GM12892 (cell line): ENCODE results near the gene TUBB2A.

Experiments used
- POLR2A ChIP-seq: IDR thresholded peaks from 2 replicates; pipeline ENCODE4 v1.6.1; 2011; ENCODE audit warnings: low read depth, low read length, control low read depth
- TAF1 ChIP-seq: IDR thresholded peaks from 2 replicates; pipeline ENCODE4 v1.6.1; 2011; ENCODE audit warnings: low read depth, mild to moderate bottlenecking, control low read depth, low read length, borderline replicate concordance

- TF ChIP-seq POLR2A (no peak), TAF1 (no peak)
Measured at GRCh38 chr6:3131695-3132094, 25.6 kb downstream of the TUBB2A start.
